IMR-90 (cell line): ENCODE results near the gene DPEP1. TPM values are rescaled to one million over a fixed set of nuclear protein-coding genes. Genes with fewer than 3 reads are reported as not detected.

ENCODE experiments used
- ATAC-seq: fragments of 200-7000 bp; cut with Tn5 transposase; 2 replicates; pipeline ENCODE4 v1.9.1; 2020; ENCODE audit warnings: low read depth, mild to moderate bottlenecking, moderate library complexity
- BruUV-seq: library from RNA; stranded (reverse); fragments of 400-500 nt; replicated peaks from 2 replicates; lab custom pipeline; 2021; lab: Mats Ljungman, UMichigan
- CTCF ChIA-PET: fragments of 300-600 bp; formaldehyde crosslinking; extraction: SDS; loops from one replicate; lab custom pipeline; 2021; ENCODE audit warnings: antibody characterized with exemption; lab: Yijun Ruan, JAX
- POLR2A ChIA-PET: fragments of 300-600 bp; sonication (Branson Sonifier 250); formaldehyde crosslinking; loops from one replicate; lab custom pipeline; 2022; ENCODE audit warnings: antibody characterized with exemption; ENCODE audit not compliant: unreplicated experiment; lab: Charles Lee
- DNase-seq: peaks from one replicate; pipeline ENCODE4 v3.0.0; 2013
- H2AFZ ChIP-seq: replicated peaks from 2 replicates; pipeline ENCODE3; 2013; ENCODE audit warnings: low read length, mild to moderate bottlenecking; ENCODE audit not compliant: poor library complexity
- H2AK5ac ChIP-seq: 2 replicates; pipeline ENCODE4 v1.6.1; 2013; ENCODE audit warnings: low read depth, low read length, inconsistent platforms
- H2AK9ac ChIP-seq: replicated peaks from 2 replicates; pipeline ENCODE3; 2013; ENCODE audit warnings: mild to moderate bottlenecking, low read depth, low read length, moderate library complexity; ENCODE audit not compliant: poor library complexity
- H2BK120ac ChIP-seq: 2 replicates; pipeline ENCODE4 v1.6.1; 2013; ENCODE audit warnings: low read depth, low read length, inconsistent platforms
- H2BK15ac ChIP-seq: 3 replicates; pipeline ENCODE4 v1.6.1; 2013; ENCODE audit warnings: low read depth, low read length, inconsistent platforms
- H2BK20ac ChIP-seq: 2 replicates; pipeline ENCODE4 v1.6.1; 2013; ENCODE audit warnings: low read depth, mild to moderate bottlenecking, inconsistent platforms, low read length, moderate library complexity
- H2BK5ac ChIP-seq: 2 replicates; pipeline ENCODE4 v1.6.1; 2013; ENCODE audit warnings: mild to moderate bottlenecking, low read depth, low read length, inconsistent platforms; ENCODE audit not compliant: poor library complexity, severe bottlenecking
- H3K14ac ChIP-seq: replicated peaks from 2 replicates; pipeline ENCODE4 v1.6.1; 2013; ENCODE audit warnings: low read depth, low read length, inconsistent platforms
- H3K18ac ChIP-seq: 2 replicates; pipeline ENCODE4 v1.6.1; 2013; ENCODE audit warnings: low read depth, low read length, control low read depth
- H3K23ac ChIP-seq: 2 replicates; pipeline ENCODE4 v1.6.1; 2013; ENCODE audit warnings: low read depth, low read length, inconsistent platforms
- H3K27ac ChIP-seq: 2 replicates; pipeline ENCODE4 v1.5.1; 2013; ENCODE audit warnings: mild to moderate bottlenecking, control low read depth, low read length; ENCODE audit not compliant: insufficient read depth
- H3K27me3 ChIP-seq: 2 replicates; pipeline ENCODE4 v1.6.1; 2013; ENCODE audit warnings: low read length; ENCODE audit not compliant: control insufficient read depth, insufficient read depth
- H3K36me3 ChIP-seq: 2 replicates; pipeline ENCODE4 v1.6.1; 2013; ENCODE audit warnings: low read length, mixed read lengths; ENCODE audit not compliant: control insufficient read depth, insufficient read depth
- H3K4ac ChIP-seq: 2 replicates; pipeline ENCODE4 v1.6.1; 2013; ENCODE audit warnings: low read depth, low read length, inconsistent platforms
- H3K4me1 ChIP-seq: 2 replicates; pipeline ENCODE4 v1.6.1; 2013; ENCODE audit warnings: low read length, mixed read lengths; ENCODE audit not compliant: control insufficient read depth, insufficient read depth
- H3K4me2 ChIP-seq: 2 replicates; pipeline ENCODE4 v1.6.1; 2013; ENCODE audit warnings: low read depth, mild to moderate bottlenecking, control low read depth, low read length, moderate library complexity
- H3K4me3 ChIP-seq: 2 replicates; pipeline ENCODE4 v1.5.1; 2013; ENCODE audit warnings: low read depth, mild to moderate bottlenecking, control low read depth, low read length, moderate library complexity; ENCODE audit not compliant: insufficient read depth
- H3K56ac ChIP-seq: 2 replicates; pipeline ENCODE4 v1.6.1; 2013; ENCODE audit warnings: low read length, inconsistent platforms; ENCODE audit not compliant: insufficient read depth; ENCODE audit errors: extremely low read depth
- H3K79me1 ChIP-seq, 2 experiments: 2 replicates each; pipeline ENCODE4 v1.6.1; 2013; ENCODE audit warnings: low read length in 2 of 2, inconsistent platforms in 1 of 2, low read depth in 1 of 2
- H3K9ac ChIP-seq: 2 replicates; pipeline ENCODE4 v1.6.1; 2013; ENCODE audit warnings: low read depth, low read length, control low read depth
- H3K9me1 ChIP-seq: 2 replicates; pipeline ENCODE4 v1.6.1; 2013; ENCODE audit warnings: low read length, inconsistent platforms; ENCODE audit not compliant: insufficient read depth
- H3K9me3 ChIP-seq: 2 replicates; pipeline ENCODE4 v1.6.1; 2013; ENCODE audit warnings: low read length; ENCODE audit not compliant: control insufficient read depth, insufficient read depth
- H4K20me1 ChIP-seq: 2 replicates; pipeline ENCODE4 v1.6.1; 2013; ENCODE audit warnings: low read length, inconsistent platforms; ENCODE audit not compliant: insufficient read depth
- H4K5ac ChIP-seq: 2 replicates; pipeline ENCODE4 v1.6.1; 2013; ENCODE audit warnings: mild to moderate bottlenecking, low read depth, low read length, control low read depth
- H4K8ac ChIP-seq, 2 experiments: 2 replicates each; pipeline ENCODE4 v1.6.1; 2013; ENCODE audit warnings: low read depth in 2 of 2, low read length in 2 of 2, control low read depth in 1 of 2, inconsistent platforms in 1 of 2
- H4K91ac ChIP-seq: 2 replicates; pipeline ENCODE4 v1.6.1; 2013; ENCODE audit warnings: low read depth, low read length, inconsistent platforms; ENCODE audit not compliant: insufficient read depth
- BHLHE40 ChIP-seq: fragments of 150-350 bp; IDR thresholded peaks from 2 replicates; pipeline ENCODE4 v1.6.1; 2016; ENCODE audit warnings: mild to moderate bottlenecking, low read depth, low read length
- CHD1 ChIP-seq: IDR thresholded peaks from 2 replicates; pipeline ENCODE4 v1.6.1; 2012; ENCODE audit warnings: low read depth, low read length, improper control_type of control experiment
- NFE2L2 ChIP-seq: fragments of 150-350 bp; IDR thresholded peaks from 2 replicates; pipeline ENCODE4 v1.6.1; 2016; ENCODE audit warnings: low read depth, mild to moderate bottlenecking, low read length
- WGBS, 2 experiments: methylation state at CpG; one replicate each; pipeline versions ENCODE4 v1.1.5 to v1.1.7; 2013; ENCODE audit warnings: missing lambda C conversion rate in 2 of 2; ENCODE audit not compliant: insufficient read length in 1 of 2; ENCODE audit errors: extremely low coverage in 2 of 2; 5-methylcytosine and 5-hydroxymethylcytosine counted together
- dilution Hi-C: fragments of 300-500 bp; cut with HindIII; formaldehyde crosslinking; loops from one replicate; pipeline ENCODE4 v1.14.3; 2018; ENCODE audit warnings: low sequenced_read_pairs; ENCODE audit not compliant: unreplicated experiment
- in situ Hi-C: fragments of 300-500 bp; cut with MboI; formaldehyde crosslinking; loops from 3 replicates; pipeline ENCODE4 v1.14.3; 2019; ENCODE audit warnings: low sequenced_read_pairs, inconsistent platforms, mixed read lengths
- intact Hi-C: fragments of 100-400 bp; cut with micrococcal nuclease; formaldehyde crosslinking; loops from 2 replicates; pipeline ENCODE4 v1.10.0; 2022
- polyA plus RNA-seq, 3 experiments: library from polyadenylated mRNA; depleted of rRNA; stranded (reverse); fragments of >200 nt; gene quantifications; 2 replicates each; pipeline ENCODE4 v1.2.3, GENCODE V29; 2012; ENCODE audit warnings: low replicate concordance in 1 of 3
- total RNA-seq: library from RNA; depleted of rRNA; stranded (reverse); fragments of >200 nt; gene quantifications from 2 replicates; pipeline ENCODE4 v1.2.3, GENCODE V29; 2012
- TF ChIP-seq, protein P1 (sequence below): fragments of 150-350 bp; IDR thresholded peaks from 2 replicates; pipeline ENCODE4 v1.6.1; 2017; ENCODE audit warnings: mild to moderate bottlenecking, antibody characterized with exemption, low read length, low read depth

The DPEP1 gene
- total and polyA plus RNA-seq, 2 of the 4 experiments (the other 2 are of a cell fraction), result not detected

GRCh38 chr16:89613954-89614459 lies 565 bp downstream of the DPEP1 start:
- H2BK5ac ChIP-seq, result no peak overlapping the region
- peaks cover 2% of the 10 kb centered on the region; the same call in 1 of the 2 replicates for H3K27me3 ChIP-seq
- no peak overlapping the region for H3K56ac ChIP-seq
- 91% methylated on average over 15 of the region's 22 CpGs; no CpG with 5 or more reads in 1 of the 2 experiments for WGBS, 2 experiments
- H2AK5ac ChIP-seq, result no peak overlapping the region
- H2AFZ ChIP-seq, result no peak overlapping the region
- no peaks in the 10 kb centered on the region for H3K9me1 ChIP-seq
- no peak overlapping the region for H4K91ac ChIP-seq
- H4K8ac ChIP-seq, result no peak overlapping the region
- H3K9me3 ChIP-seq, result no peaks in the 10 kb centered on the region
- no peak overlapping the region for H2BK20ac ChIP-seq
- DNase-seq (no peak), ATAC-seq (no peak)
- no peak overlapping the region for H2BK15ac ChIP-seq
- in situ Hi-C loops (no loop called here), dilution Hi-C loops (no loop called here), intact Hi-C loops (no loop called here)
- H3K14ac ChIP-seq, result no peak overlapping the region
- H3K18ac ChIP-seq, result no peak overlapping the region
- no peak overlapping the region for H3K4me2 ChIP-seq
- ChIA-PET CTCF (interaction anchor here (1.6 kb wide), 1 partner anchor 12 kb away, joined by 5 read pairs; no protein-coding TSS in a partner anchor), POLR2A (no interaction called here)
- no peak overlapping the region for H4K5ac ChIP-seq
- H2AK9ac ChIP-seq, result no peak overlapping the region
- no peak overlapping the region for H3K23ac ChIP-seq
- 0 out of 2 replicates have a peak, but pooled peaks cover 1% of the 10 kb centered on the region for H4K20me1 ChIP-seq
- no peak overlapping the region for H3K9ac ChIP-seq
- H3K4me1 ChIP-seq, result no peaks in the 10 kb centered on the region; the same call in 1 of the 2 replicates
- no peak overlapping the region for H3K27ac ChIP-seq
- H3K4ac ChIP-seq, result no peak overlapping the region
- BruUV-seq, result no TSS peak
- no peaks in the 10 kb centered on the region for H3K36me3 ChIP-seq
- H3K4me3 ChIP-seq, result no peak overlapping the region
- TF ChIP-seq NFE2L2 (no peak), BHLHE40 (no peak), CHD1 (no peak)
- TF ChIP-seq, protein P1, sequence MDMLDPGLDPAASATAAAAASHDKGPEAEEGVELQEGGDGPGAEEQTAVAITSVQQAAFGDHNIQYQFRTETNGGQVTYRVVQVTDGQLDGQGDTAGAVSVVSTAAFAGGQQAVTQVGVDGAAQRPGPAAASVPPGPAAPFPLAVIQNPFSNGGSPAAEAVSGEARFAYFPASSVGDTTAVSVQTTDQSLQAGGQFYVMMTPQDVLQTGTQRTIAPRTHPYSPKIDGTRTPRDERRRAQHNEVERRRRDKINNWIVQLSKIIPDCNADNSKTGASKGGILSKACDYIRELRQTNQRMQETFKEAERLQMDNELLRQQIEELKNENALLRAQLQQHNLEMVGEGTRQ, result no peak
- H2BK120ac ChIP-seq, result no peak overlapping the region
- H3K79me1 ChIP-seq, result no peaks in the 10 kb centered on the region
